ENCODE results near the gene CADPS2. TPM values are rescaled to one million over a fixed set of nuclear protein-coding genes. Genes with fewer than 3 reads are reported as not detected.
A peak's percentile ranks its signal among the peaks of the same experiment; 100 is the strongest.

CADPS2 gene
- total RNA-seq, 1 donor from 2014 or later, result 8.7 TPM

DNA sequence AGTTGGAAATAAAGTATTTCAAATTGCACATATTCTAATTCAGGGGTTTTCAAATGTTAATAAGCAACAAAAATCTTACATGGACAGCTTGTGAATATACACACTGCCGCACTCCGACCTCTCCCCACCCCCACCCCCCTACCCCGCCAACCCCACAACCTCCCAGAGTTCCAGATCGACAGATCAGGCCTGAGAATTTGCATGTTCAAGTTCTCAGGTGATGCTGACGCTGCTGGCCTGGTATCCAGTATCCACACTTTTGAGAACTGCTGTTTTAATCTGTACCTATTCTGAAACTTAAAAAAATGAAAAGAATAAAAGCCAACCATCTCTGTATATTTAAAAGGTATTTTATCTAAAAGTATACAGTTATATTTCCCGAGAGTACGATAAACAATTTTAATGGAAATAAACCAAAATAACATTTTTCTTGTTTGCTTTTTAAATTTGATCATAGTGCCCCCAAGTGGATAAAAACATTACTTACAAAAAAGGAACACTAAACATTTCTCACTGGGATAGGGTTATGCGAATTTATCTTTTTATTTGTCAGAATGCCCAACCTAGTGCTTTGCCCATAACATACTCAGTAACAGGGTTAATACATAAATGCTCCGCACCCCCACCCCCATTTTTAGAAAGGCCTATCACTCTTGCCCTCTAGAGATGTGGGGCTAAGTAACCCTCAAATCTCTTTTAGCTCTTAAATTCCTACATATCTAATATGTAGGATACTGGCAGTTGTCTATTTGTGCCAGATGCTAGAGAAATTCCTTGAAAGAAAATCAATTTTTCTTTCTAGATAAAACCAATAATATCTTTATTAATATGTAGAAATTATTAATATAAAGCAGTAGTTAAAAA lies 353.6 kb downstream of the CADPS2 start:
- DNase-seq (ENCODE audit: low read depth), result peak; percentile 20

- DNase-seq (ENCODE audit: low read depth), result peak; percentile 59
Observed at GRCh38 chr7:122528879-122529481, 357.3 kb downstream of the CADPS2 start.

- DNase-seq (ENCODE audit: low read depth), result no peak
Observed at GRCh38 chr7:122525355-122525754, 360.9 kb downstream of the CADPS2 start.

- DNase-seq (ENCODE audit: low read depth), result no peak
Observed at GRCh38 chr7:122521767-122522166, 364.5 kb downstream of the CADPS2 start.

DNA sequence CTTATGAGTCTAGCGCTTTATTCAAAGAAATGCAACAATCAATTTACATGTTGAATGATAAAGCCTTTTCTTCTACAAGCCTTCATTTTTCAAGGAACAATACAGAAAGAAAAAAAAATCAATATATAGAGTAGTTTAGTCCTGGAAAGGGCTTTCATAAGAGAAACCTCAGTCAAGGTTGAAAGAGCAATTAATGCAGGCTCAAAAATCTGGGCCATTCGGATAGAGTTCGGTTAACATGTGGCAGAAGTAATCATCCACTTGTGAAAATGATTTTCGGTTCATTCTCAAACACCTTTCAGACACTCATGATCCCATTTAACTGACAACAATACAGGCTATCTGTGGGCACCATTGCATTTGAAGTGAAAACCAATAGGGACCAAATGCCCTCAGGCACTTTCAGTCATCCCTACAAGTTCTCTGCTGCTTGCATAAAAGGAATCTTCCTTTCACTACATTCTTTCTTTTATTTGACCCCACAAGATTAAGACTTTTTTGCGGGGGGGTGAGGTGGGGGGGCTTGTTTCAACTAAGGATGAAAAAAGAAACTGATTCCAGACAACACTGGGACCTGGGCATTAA lies 365.2 kb downstream of the CADPS2 start:
- no peak for DNase-seq (ENCODE audit: low read depth)

DNA sequence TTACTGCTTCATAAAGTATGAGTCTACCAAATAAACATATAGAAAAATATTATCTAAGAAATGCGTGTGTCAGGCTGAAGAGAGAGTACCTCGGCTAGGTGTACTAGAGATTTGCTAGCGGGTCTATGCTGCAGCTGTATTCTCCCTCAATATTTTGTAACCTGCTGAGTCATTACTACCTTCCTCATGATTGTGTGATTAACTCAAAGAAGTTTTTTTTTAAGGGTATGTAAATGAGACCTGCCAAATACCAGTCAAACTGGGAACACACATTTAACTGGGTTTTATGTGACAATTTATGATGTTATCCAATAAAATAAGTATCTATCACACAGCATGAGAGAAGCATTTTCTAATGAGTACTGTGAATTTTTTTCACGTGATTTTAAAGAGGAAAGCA lies 367.8 kb downstream of the CADPS2 start:
- DNase-seq (ENCODE audit: low read depth), result peak; percentile 57

DNA sequence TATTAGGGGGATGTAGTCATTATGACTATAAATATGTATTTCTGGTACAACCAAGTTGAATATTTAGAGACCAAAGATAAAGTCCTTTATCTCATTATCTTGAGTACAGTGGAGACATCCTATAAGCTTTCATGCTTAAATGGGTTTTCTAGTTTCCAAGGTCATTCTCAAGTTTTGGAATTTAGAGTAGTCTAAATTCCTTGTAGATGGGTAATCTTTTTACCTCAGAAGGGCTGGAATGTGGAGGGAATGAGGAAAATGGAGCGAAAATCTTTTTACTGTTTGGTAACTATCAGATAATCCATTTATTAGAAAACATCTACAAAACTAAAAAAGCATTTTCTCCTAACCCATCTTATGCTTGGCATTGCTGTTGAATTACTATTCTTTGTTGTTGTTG lies 368.7 kb downstream of the CADPS2 start:
- DNase-seq (ENCODE audit: low read depth), result no peak

- DNase-seq (ENCODE audit: low read depth), result peak; percentile 28
Observed at GRCh38 chr7:122515404-122515803, 370.9 kb downstream of the CADPS2 start.

- DNase-seq (ENCODE audit: low read depth), result no peak
Observed at GRCh38 chr7:122511268-122511667, 375.0 kb downstream of the CADPS2 start.

DNA sequence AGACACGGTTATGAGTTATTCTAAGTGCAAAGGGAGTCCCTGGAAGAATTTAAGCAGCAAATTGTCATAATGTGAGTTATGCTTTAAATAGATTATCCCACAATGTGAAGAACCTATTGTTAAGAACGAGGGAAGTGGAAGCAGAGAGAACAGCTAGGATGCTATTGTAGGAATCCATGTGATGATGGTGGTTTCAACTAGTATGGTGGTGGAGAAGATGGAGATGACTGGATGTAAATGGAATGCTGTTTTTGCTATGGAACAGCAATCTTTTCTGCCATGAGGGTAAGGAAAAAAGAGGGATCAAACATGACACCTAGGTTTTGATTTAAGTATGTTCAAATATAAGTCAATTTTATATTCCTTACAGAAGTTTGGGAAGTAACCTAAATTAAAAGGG lies 378.7 kb downstream of the CADPS2 start:
- no peak for DNase-seq (ENCODE audit: low read depth)

DNA sequence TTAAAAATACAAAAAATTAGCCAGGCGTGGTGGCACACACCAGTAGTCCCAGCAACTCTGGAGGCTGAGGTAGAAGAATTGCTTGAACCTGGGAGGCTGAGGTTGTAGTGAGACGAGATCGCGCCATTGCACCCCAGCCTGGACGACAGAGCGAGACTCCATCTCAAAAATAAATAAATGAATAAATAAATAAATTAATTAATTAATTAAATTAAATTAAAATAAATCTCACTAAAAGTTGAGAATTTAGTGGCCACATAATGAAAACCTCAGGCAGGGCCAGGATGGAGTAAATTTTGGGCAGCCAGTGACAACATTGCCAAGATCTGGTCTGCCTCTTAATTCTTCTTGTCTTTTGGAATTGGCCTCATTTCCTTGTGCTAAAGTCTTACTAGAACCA lies 394.3 kb downstream of the CADPS2 start:
- DNase-seq (ENCODE audit: low read depth), result no peak

DNA sequence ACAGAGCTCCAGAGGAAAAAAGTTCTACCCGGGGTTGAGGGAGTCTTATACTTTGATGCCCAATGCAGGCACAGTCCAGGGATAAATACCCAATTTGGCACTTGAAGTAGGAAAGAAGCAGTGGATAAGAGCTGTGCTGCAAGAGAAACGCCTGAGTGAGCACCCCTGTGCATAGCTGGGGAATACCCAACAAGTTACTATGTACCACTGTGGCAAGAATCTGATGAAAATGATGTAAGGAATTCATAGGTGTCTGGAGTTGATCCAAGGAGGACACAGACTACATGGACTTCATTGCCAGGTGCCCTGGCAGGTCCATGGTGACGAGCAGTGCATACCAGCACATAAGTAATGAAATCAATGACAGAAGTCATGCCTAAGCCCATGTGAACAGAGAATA lies 398.0 kb downstream of the CADPS2 start:
- peak; percentile 15 for DNase-seq (ENCODE audit: low read depth)

DNA sequence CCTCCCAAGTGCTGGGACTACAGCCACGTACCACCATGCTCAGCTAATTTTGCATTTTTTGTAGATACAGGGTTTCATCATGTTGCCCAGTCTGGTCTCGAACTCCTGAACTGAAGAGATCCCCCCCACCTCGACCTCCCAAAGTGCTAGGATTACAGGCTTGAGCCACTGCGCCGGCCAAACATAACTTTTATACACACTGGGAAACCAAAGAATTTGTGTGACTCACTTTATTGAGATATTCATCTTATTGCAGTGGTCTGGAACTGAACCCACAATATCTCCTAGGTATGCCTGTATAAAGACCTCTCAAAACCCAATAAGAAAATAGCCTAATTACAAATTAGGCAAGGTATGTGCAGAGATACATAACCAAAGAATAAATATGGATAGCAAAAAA lies 399.1 kb downstream of the CADPS2 start:
- DNase-seq (ENCODE audit: low read depth), result peak; percentile 1

GRCh38 chr7:122485856-122486255 lies 400.4 kb downstream of the CADPS2 start:
- peak; percentile 2 for DNase-seq (ENCODE audit: low read depth)

DNA sequence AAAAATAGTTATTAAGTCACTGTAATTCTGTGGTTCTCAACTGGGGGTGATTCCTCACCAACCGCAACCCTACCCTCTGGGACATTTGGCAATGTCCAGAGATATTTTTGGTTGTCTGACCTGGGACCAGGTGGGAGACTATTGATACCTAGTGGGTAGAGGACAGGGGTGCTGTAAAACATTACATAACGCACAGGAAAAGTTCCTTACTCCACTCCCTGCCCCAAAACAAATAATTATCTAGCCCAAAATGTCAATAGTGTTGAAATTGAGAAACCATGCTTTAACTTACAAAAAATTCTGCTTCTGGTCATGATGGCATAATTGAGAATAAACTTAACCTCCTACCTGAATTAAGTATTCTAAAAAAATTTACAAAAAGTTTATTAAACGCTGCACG lies 404.0 kb downstream of the CADPS2 start:
- DNase-seq (ENCODE audit: low read depth), result no peak

- no peak for DNase-seq (ENCODE audit: low read depth)
Observed at GRCh38 chr7:122470859-122471258, 415.4 kb downstream of the CADPS2 start.

DNA sequence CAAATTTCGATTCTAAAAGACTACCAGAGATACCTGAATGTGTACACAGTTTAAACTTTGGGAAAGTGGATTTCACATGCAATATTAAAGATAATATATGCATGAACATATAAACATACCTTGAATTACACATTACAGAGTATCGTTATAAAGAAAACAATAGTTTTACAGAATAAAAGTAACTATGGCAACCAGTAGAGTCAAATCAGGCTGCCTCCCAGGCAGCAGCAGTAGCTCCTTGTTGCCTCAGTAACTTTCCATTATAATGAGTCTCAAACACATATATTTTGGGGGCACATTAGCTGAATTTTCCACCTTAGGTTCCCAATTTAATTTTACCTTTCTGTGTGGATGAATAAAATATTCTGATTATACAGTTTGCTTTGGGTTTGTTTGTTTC lies 417.3 kb downstream of the CADPS2 start:
- DNase-seq (ENCODE audit: low read depth), result no peak

DNA sequence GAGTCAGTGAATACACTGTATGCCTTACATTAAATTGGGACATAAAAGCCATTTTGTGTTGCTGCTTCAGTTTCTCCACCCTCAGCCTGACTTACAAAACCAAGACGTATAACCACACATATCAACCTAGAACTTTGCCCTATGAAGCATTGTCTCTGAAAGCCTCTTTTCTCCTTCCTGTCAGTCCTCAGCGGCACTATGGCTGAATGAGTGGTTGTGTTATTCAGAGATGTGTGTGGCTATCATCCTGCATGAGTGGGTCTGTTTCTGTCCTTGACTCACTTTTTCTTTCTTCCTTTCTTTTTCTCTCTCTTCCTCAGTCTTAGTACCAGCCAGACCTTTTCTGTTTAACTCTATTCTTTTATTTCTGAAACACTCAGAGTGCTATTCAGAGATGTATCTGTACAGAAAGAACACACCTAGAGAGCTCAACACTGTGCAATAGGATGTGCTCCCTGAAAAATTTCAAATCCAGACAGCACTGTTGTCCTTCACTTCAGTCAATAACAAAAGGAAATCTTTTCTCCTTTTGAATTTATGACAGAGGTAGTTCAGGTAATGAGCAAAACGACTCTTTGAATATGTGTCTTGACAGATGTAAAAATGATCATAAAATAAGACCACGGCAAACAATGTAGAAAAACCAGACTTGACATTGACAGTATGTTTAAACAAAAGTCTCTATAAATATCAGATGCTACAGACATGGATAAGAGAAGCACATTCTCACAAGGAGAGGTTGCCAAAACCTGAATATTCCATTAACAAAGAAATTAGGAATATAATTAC lies 418.4 kb downstream of the CADPS2 start:
- DNase-seq (ENCODE audit: low read depth), result no peak

- DNase-seq (ENCODE audit: low read depth), result no peak
Observed at GRCh38 chr7:122465296-122465695, 421.0 kb downstream of the CADPS2 start.

DNA sequence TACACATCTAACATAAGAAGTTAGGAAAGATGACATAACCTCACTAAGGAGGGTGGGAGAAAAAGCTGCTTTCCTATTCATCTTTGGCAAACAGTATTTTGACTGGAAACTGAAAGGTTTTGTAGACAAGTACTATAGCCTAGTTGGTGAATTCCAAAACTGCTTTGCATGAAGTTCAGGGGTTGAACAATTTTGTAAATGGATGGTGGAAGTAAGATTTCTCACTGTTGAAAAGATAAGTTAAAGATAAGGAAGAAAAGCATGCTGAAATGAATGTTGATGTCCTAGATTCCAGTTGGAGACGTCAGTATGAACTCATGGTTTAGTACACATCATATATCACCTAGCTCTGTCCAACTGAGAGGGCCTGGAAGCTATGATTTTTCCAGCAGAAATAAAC lies 422.6 kb downstream of the CADPS2 start:
- no peak for DNase-seq (ENCODE audit: low read depth)

DNA sequence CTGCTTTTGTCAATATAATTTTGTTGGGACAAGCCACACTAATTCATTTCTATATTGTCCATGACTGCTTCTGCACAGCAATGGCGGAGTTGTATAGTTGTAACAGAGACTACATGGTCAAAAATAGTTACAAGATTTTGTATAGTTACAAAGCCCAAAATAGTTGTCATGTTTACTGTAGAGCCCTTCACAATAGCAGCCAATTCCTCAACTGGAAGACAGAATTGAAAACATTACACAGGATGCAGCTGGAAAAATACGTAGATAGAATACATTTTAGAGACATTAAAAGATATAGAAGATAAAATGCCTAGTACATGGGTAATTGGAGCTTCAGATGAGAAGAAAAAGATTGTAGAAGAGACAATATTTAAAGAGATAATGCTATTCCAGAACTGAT lies 425.3 kb downstream of the CADPS2 start:
- no peak for DNase-seq (ENCODE audit: low read depth)

DNA sequence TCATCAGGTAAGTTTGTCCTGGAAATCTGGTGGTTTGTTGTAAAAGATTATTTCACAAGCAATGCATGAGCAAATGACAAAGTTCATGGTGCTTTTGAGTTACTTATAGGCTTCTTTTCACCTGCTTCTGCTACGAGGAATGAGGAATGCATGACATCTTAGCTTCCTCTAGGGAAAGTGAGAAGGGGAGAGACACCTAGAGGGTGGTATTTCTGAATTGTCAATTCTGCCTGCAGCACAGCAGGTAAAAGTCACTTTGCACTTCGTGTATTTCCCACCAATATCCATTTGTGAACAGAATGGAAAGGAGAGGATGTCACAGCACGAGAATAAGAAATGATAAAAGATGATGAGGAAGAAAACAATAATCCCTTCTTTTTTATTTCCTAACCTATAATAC lies 428.3 kb downstream of the CADPS2 start:
- DNase-seq (ENCODE audit: low read depth), result no peak

Data from renal cortical epithelial cell (primary cell).